ENCODE data around the gene GID8. TPM values are rescaled to one million over a fixed set of nuclear protein-coding genes. Genes with fewer than 3 reads are reported as not detected.

Gene GID8
- total RNA-seq, 2 donors from 2014 or later, result 16.8 to 18.7 TPM

- Histone ChIP-seq H3K27me3 (no peaks in the 10 kb centered on the region), H3K4me1 (peaks cover 0 to 46% of the 10 kb centered on the region in 2 donors), H3K4me3 (no peak overlapping the region), H3K27ac (no peak overlapping the region), H3K36me3 (peaks cover 61% of the 10 kb centered on the region), H3K9me3 (no peaks in the 10 kb centered on the region)
- DNase-seq (ENCODE audit: low spot score), result no peak
- no peak for TF ChIP-seq CTCF (IDR thresholded peaks at IDR 0.05)
Observed at GRCh38 chr20:62943396-62943795, 5.4 kb downstream of the GID8 start.

GRCh38 chr20:62944184-62944583, 6.2 kb downstream of the GID8 start:
- no peaks in the 10 kb centered on the region for H3K27me3 ChIP-seq
- H3K4me3 ChIP-seq, result no peak overlapping the region
- H3K27ac ChIP-seq, result no peak overlapping the region
- DNase-seq (ENCODE audit: low spot score), result no peak
- H3K4me1 ChIP-seq, result peaks cover 0 to 39% of the 10 kb centered on the region in 2 donors
- TF ChIP-seq CTCF (IDR thresholded peaks at IDR 0.05), result no peak
- H3K9me3 ChIP-seq, result no peaks in the 10 kb centered on the region
- H3K36me3 ChIP-seq, result peaks cover 65% of the 10 kb centered on the region

- no peaks in the 10 kb centered on the region for H3K27me3 ChIP-seq
- no peaks in the 10 kb centered on the region for H3K9me3 ChIP-seq
- no peak overlapping the region for H3K4me3 ChIP-seq
- peaks cover 0 to 33% of the 10 kb centered on the region in 2 donors for H3K4me1 ChIP-seq
- H3K36me3 ChIP-seq, result peaks cover 65% of the 10 kb centered on the region
- no peak overlapping the region for H3K27ac ChIP-seq
- no peak for TF ChIP-seq CTCF (IDR thresholded peaks at IDR 0.05)
- DNase-seq (ENCODE audit: low spot score), result no peak
Observed at GRCh38 chr20:62944746-62945145, 6.8 kb downstream of the GID8 start.

- Histone ChIP-seq H3K4me3 (no peak overlapping the region), H3K27me3 (no peaks in the 10 kb centered on the region), H3K36me3 (peaks cover 75% of the 10 kb centered on the region), H3K4me1 (peaks cover 0 to 26% of the 10 kb centered on the region in 2 donors), H3K27ac (peak overlapping the region; percentile 41 to 47), H3K9me3 (no peaks in the 10 kb centered on the region)
- TF ChIP-seq CTCF (IDR thresholded peaks at IDR 0.05), result no peak
- no peak for DNase-seq (ENCODE audit: low spot score)
Observed at GRCh38 chr20:62945771-62946339, 7.9 kb downstream of the GID8 start.

GRCh38 chr20:62946918-62947317, 9.0 kb downstream of the GID8 start:
- H3K4me3 ChIP-seq, result no peak overlapping the region
- H3K36me3 ChIP-seq, result peaks cover 69% of the 10 kb centered on the region
- peak overlapping the region; percentile 41 to 68 for H3K27ac ChIP-seq

More at GRCh38 chr20:62946918-62947317, 9.0 kb downstream of the GID8 start:
- H3K27me3 ChIP-seq, result no peaks in the 10 kb centered on the region
- H3K9me3 ChIP-seq, result no peaks in the 10 kb centered on the region
- peaks cover 0 to 23% of the 10 kb centered on the region in 2 donors for H3K4me1 ChIP-seq
- peak; percentile 72 for DNase-seq (ENCODE audit: low spot score)
- TF ChIP-seq CTCF (IDR thresholded peaks at IDR 0.05), result no peak
